Adrenal gland (tissue), 12 donors: ENCODE results near the gene SMC5. TPM values are rescaled to one million over a fixed set of nuclear protein-coding genes. Genes with fewer than 3 reads are reported as not detected.

Experiments used
- DNase-seq, 7 donors: peaks; one replicate each; pipeline ENCODE4 v3.0.0-alpha.2; 2019 to 2020
- H3K27ac ChIP-seq, 5 donors: fragments of 200-600 bp; sonication (generic) in 4 of 5; 1 replicate in 3 of 5; 2 replicates in 2 of 5; pipeline versions ENCODE4 v1.5.1 to v1.8.0; 2016 to 2020; ENCODE audit warnings: mild to moderate bottlenecking in 1 of 5
- H3K27me3 ChIP-seq: fragments of 200-600 bp; 2 replicates; pipeline ENCODE4 v1.8.0; 2021
- H3K36me3 ChIP-seq, 2 donors: fragments of 200-600 bp; replicated peaks in 1 of 2; 1 replicate in 1 of 2; 2 replicates in 1 of 2; pipeline versions ENCODE4 v1.5.1 to v1.8.0; 2018 to 2022
- H3K4me1 ChIP-seq, 2 donors: fragments of 200-600 bp; replicated peaks in 1 of 2; 1 replicate in 1 of 2; 2 replicates in 1 of 2; pipeline versions ENCODE4 v1.5.1 to v1.8.0; 2018 to 2021
- H3K4me3 ChIP-seq, 4 donors: fragments of 200-600 bp; sonication (generic) in 3 of 4; one replicate each; pipeline ENCODE4 v1.5.1; 2016 to 2018
- H3K9me3 ChIP-seq, 3 donors: fragments of 200-600 bp; sonication (generic) in 1 of 3; replicated peaks in 1 of 3; 1 replicate in 2 of 3; 2 replicates in 1 of 3; pipeline versions ENCODE4 v1.5.1 to v1.8.0; 2016 to 2021
- CTCF ChIP-seq, 6 experiments: fragments of 450-650 bp in 4 of 6; fragments of 200-600 bp in 2 of 6; sonication (generic) in 1 of 6; IDR thresholded peaks; 1 replicate in 5 of 6; 2 replicates in 1 of 6; pipeline versions ENCODE4 v1.5.1 to v1.8.0; 2016 to 2021; ENCODE audit warnings: antibody characterized with exemption in 6 of 6, mild to moderate bottlenecking in 2 of 6, moderate library complexity in 1 of 6
- POLR2A ChIP-seq, 2 donors: fragments of 450-650 bp; IDR thresholded peaks; one replicate each; pipeline ENCODE4 v1.6.1; 2017; ENCODE audit warnings: antibody characterized with exemption in 2 of 2, mild to moderate bottlenecking in 2 of 2, moderate library complexity in 1 of 2
- WGBS, 4 donors: extraction: QIAGEN DNeasy Blood & Tissue Kit in 2 of 4; methylation state at CpG; one replicate each; pipeline versions ENCODE4 v1.1.5 to v1.1.7; 2013 to 2017; 5-methylcytosine and 5-hydroxymethylcytosine counted together
- intact Hi-C, 2 donors: fragments of 100-400 bp; cut with DNase I; formaldehyde crosslinking; loops; one replicate each; pipeline versions ENCODE4 v1.14.1 to v1.15.0; 2022 to 2023
- polyA plus RNA-seq, 3 donors: library from polyadenylated mRNA; stranded (reverse); fragments of 200-250 nt in 2 of 3; fragments of 350-450 nt in 1 of 3; fragmentation: Illumina TruSeq in 1 of 3; extraction: RNeasy Lipid Tissue Mini Kit (QIAGEN cat#74804) in 1 of 3; gene quantifications; one replicate each; pipeline ENCODE4 v1.2.3, GENCODE V29; 2013 to 2014
- total RNA-seq, 9 donors: library from RNA; depleted of rRNA in 4 of 9; stranded (reverse); fragments of >200 nt in 4 of 9; fragments of 120-200 nt in 1 of 9; fragmentation: NEBNext Ultra II Directional in 1 of 9; extraction: Animal tissue kit (Norgen Biotek cat#: 25700) in 1 of 9; gene quantifications; one replicate each; pipeline versions ENCODE4 v1.1.0 to v1.2.4, GENCODE V29; 2013 to 2023
- donor health status: healthy with polysubstance abuse.
- donor health status: Bipolar disorder and iron deficiency.
- donor health status: DM: yes; HTN: yes; CAD: no.
- donor health status: DM: no; HTN: no; CAD: no.
- donor health status: DM: no; HTN: no; CAD: no.
- donor health status: DM: yes; HTN: yes; CAD: no.

Gene SMC5
- total and polyA plus RNA-seq, 12 donors: 5.2 to 47.2 (median 15.2) TPM

GRCh38 chr9:70382046-70382708 lies 123.4 kb downstream of the SMC5 start:
- Histone ChIP-seq H3K36me3 (peaks cover 0 to 18% of the 10 kb centered on the region in 2 donors), H3K4me3 (no peak overlapping the region), H3K27ac (no peak overlapping the region), H3K4me1 (peaks cover 0 to 23% of the 10 kb centered on the region in 2 donors), H3K27me3 (no peaks in the 10 kb centered on the region), H3K9me3 (no peaks in the 10 kb centered on the region)
- TF ChIP-seq POLR2A (IDR thresholded peaks at IDR 0.05) (no peak), CTCF (IDR thresholded peaks at IDR 0.05) (no peak)
- intact Hi-C loops: no loop called here
- WGBS, 4 donors: 50 to 65% (median 53%) methylated on average over 6 of the region's 6 CpGs
- peak in 4 of 7 donors; percentile 54 to 78 (median 72) for DNase-seq

GRCh38 chr9:70382709-70383605 lies 124.2 kb downstream of the SMC5 start:
- H3K27ac ChIP-seq: peak overlapping the region in 1 of 5 donors; percentile 0
- intact Hi-C loops: no loop called here
- WGBS, 4 donors: 83 to 88% (median 87%) methylated on average over 9 of the region's 9 CpGs
- no peaks in the 10 kb centered on the region for H3K9me3 ChIP-seq
- no peak for DNase-seq
- no peaks in the 10 kb centered on the region for H3K27me3 ChIP-seq
- peaks cover 0 to 22% of the 10 kb centered on the region in 2 donors for H3K36me3 ChIP-seq
- peaks cover 0 to 23% of the 10 kb centered on the region in 2 donors for H3K4me1 ChIP-seq
- no peak for TF ChIP-seq CTCF (IDR thresholded peaks at IDR 0.05)
- TF ChIP-seq POLR2A (IDR thresholded peaks at IDR 0.05): no peak
- H3K4me3 ChIP-seq: no peak overlapping the region

- DNase-seq: no peak
- no peak overlapping the region for H3K4me3 ChIP-seq
- H3K36me3 ChIP-seq: peaks cover 0 to 22% of the 10 kb centered on the region in 2 donors
- H3K4me1 ChIP-seq: peaks cover 9 to 39% of the 10 kb centered on the region in 2 donors
- 49 to 69% (median 66%) methylated on average over 3 of the region's 3 CpGs for WGBS, 4 donors
- H3K27ac ChIP-seq: no peak overlapping the region
- H3K27me3 ChIP-seq: no peaks in the 10 kb centered on the region
- intact Hi-C loops: no loop called here
- TF ChIP-seq POLR2A (IDR thresholded peaks at IDR 0.05) (no peak), CTCF (IDR thresholded peaks at IDR 0.05) (no peak)
- H3K9me3 ChIP-seq: no peaks in the 10 kb centered on the region
Measured at GRCh38 chr9:70385426-70385825, 126.6 kb downstream of the SMC5 start.

GRCh38 chr9:70387663-70388062 lies 128.9 kb downstream of the SMC5 start:
- DNase-seq: no peak
- WGBS, 4 donors: 90 to 96% (median 91%) methylated on average over 19 to 23 of the region's 23 CpGs
- Histone ChIP-seq H3K9me3 (no peaks in the 10 kb centered on the region), H3K4me1 (peaks cover 15 to 62% of the 10 kb centered on the region in 2 donors), H3K36me3 (peaks cover 0 to 22% of the 10 kb centered on the region in 2 donors), H3K27me3 (no peaks in the 10 kb centered on the region), H3K4me3 (no peak overlapping the region), H3K27ac (no peak overlapping the region)
- intact Hi-C loops: no loop called here
- TF ChIP-seq POLR2A (IDR thresholded peaks at IDR 0.05) (no peak), CTCF (IDR thresholded peaks at IDR 0.05) (no peak)
